PC-3 (cell line): ENCODE data around the gene BRD3. TPM values are rescaled to one million over a fixed set of nuclear protein-coding genes. Genes with fewer than 3 reads are reported as not detected.

Experiments
- ATAC-seq: fragments of 200-7000 bp; cut with Tn5 transposase; 2 replicates; pipeline ENCODE4 v1.9.1; 2020; ENCODE audit warnings: mild to moderate bottlenecking, moderate library complexity
- BruUV-seq: library from RNA; stranded (reverse); fragments of 400-500 nt; replicated peaks from 2 replicates; lab custom pipeline; 2021; lab: Mats Ljungman, UMichigan
- CTCF ChIA-PET: fragments of 300-600 bp; sonication (Branson Sonifier 250); formaldehyde crosslinking; loops from one replicate; lab custom pipeline; 2022; ENCODE audit warnings: antibody characterized with exemption; lab: Charles Lee
- POLR2A ChIA-PET: fragments of 300-600 bp; sonication (Branson Sonifier 250); formaldehyde crosslinking; loops from one replicate; lab custom pipeline; 2022; ENCODE audit warnings: antibody characterized with exemption; ENCODE audit not compliant: unreplicated experiment; lab: Charles Lee
- DNase-seq: peaks from one replicate; pipeline ENCODE4 v3.0.0-alpha.2; 2015
- H2AFZ ChIP-seq: fragments of 300-600 bp; sonication (generic); 2 replicates; pipeline ENCODE4 v1.6.0; 2016; ENCODE audit warnings: antibody characterized with exemption, low read length
- H3F3A ChIP-seq: fragments of 300-600 bp; sonication (generic); one replicate; pipeline ENCODE4 v1.6.0; 2017; ENCODE audit warnings: antibody characterized with exemption, low read length, control low read depth, mild to moderate bottlenecking; ENCODE audit not compliant: unreplicated experiment
- H3K27ac ChIP-seq: fragments of 300-600 bp; sonication (generic); 2 replicates; pipeline ENCODE4 v1.5.1; 2016; ENCODE audit warnings: mild to moderate bottlenecking, low read length
- H3K27me3 ChIP-seq: fragments of 300-600 bp; sonication (generic); 2 replicates; pipeline ENCODE4 v1.6.1; 2016; ENCODE audit warnings: low read length, mixed read lengths
- H3K36me3 ChIP-seq: fragments of 300-600 bp; sonication (generic); 2 replicates; pipeline ENCODE4 v1.6.1; 2016; ENCODE audit warnings: low read depth, mixed run types, low read length, mixed read lengths
- H3K4me1 ChIP-seq: fragments of 300-600 bp; sonication (generic); 2 replicates; pipeline ENCODE4 v1.5.1; 2016; ENCODE audit warnings: low read length; ENCODE audit not compliant: insufficient read depth
- H3K4me2 ChIP-seq: fragments of 300-600 bp; sonication (generic); 2 replicates; pipeline ENCODE4 v1.6.0; 2016; ENCODE audit warnings: low read length
- H3K4me3 ChIP-seq: fragments of 300-600 bp; sonication (generic); 2 replicates; pipeline ENCODE4 v1.5.1; 2016; ENCODE audit warnings: mild to moderate bottlenecking, low read length, mixed read lengths
- H3K79me2 ChIP-seq: fragments of 300-600 bp; sonication (generic); 2 replicates; pipeline ENCODE4 v1.6.1; 2017; ENCODE audit warnings: low read length, mixed read lengths
- H3K9ac ChIP-seq: fragments of 300-600 bp; sonication (generic); 2 replicates; pipeline ENCODE4 v1.6.0; 2016; ENCODE audit warnings: mild to moderate bottlenecking, low read length
- H3K9me2 ChIP-seq: fragments of 300-600 bp; sonication (generic); replicated peaks from 2 replicates; pipeline ENCODE4 v1.6.1; 2016; ENCODE audit warnings: mixed run types, low read length, mixed read lengths
- H3K9me3 ChIP-seq: fragments of 300-600 bp; sonication (generic); 2 replicates; pipeline ENCODE4 v1.6.1; 2016; ENCODE audit warnings: low read length, mixed read lengths
- H4K20me1 ChIP-seq: fragments of 300-600 bp; sonication (generic); 2 replicates; pipeline ENCODE4 v1.6.1; 2016; ENCODE audit warnings: low read length, mixed read lengths
- CTCF ChIP-seq: fragments of 300-600 bp; sonication (generic); conservative IDR thresholded peaks from 2 replicates; pipeline ENCODE4 v1.5.1; 2017; ENCODE audit warnings: antibody characterized with exemption, low read depth, mild to moderate bottlenecking, low read length
- EZH2 ChIP-seq: fragments of 300-600 bp; sonication (generic); IDR thresholded peaks from one replicate; pipeline ENCODE4 v1.6.1; 2017; ENCODE audit warnings: antibody characterized with exemption, mild to moderate bottlenecking, low read length; ENCODE audit not compliant: unreplicated experiment
- EZH2phosphoT487 ChIP-seq: fragments of 300-600 bp; sonication (generic); IDR thresholded peaks from 2 replicates; pipeline ENCODE4 v1.6.1; 2018; ENCODE audit warnings: mild to moderate bottlenecking, antibody characterized with exemption, low read length, borderline replicate concordance
- intact Hi-C: fragments of 100-400 bp; cut with micrococcal nuclease; formaldehyde crosslinking; loops from 2 replicates; pipeline ENCODE4 v1.9.0; 2023
- total RNA-seq: library from RNA; depleted of rRNA; stranded (reverse); fragments of >200 nt; gene quantifications from 2 replicates; pipeline ENCODE4 v1.2.3, GENCODE V29; 2014

BRD3 gene
- total RNA-seq, 1 experiment from 2014 or later = 5.5 TPM

- Histone ChIP-seq H3K4me1 (no peaks in the 10 kb centered on the region), H3K9ac (no peak overlapping the region), H3K9me3 (no peaks in the 10 kb centered on the region), H3K36me3 (no peaks in the 10 kb centered on the region; the same call in 1 of the 2 replicates), H3K27me3 (no peaks in the 10 kb centered on the region), H3K4me3 (no peak overlapping the region), H3K27ac (no peak overlapping the region), H3F3A (no peaks in the 10 kb centered on the region), H3K79me2 (no peaks in the 10 kb centered on the region), H3K9me2 (no peaks in the 10 kb centered on the region), H4K20me1 (no peaks in the 10 kb centered on the region), H2AFZ (no peak overlapping the region), H3K4me2 (no peak overlapping the region)
- DNase-seq = no peak
- intact Hi-C loops = no loop called here
- POLR2A ChIA-PET = no interaction called here
- ATAC-seq = no peak
- CTCF ChIA-PET = no interaction called here
- no peak for TF ChIP-seq EZH2
- TF ChIP-seq CTCF = no peak
- no peak for TF ChIP-seq EZH2phosphoT487
- no TSS peak for BruUV-seq
Observed at GRCh38 chr9:134036130-134036529, 31.7 kb downstream of the BRD3 start.

- H3K4me2 ChIP-seq = no peak overlapping the region
Observed at GRCh38 chr9:134035041-134036039, 32.5 kb downstream of the BRD3 start.

More at GRCh38 chr9:134035041-134036039, 32.5 kb downstream of the BRD3 start:
- no peaks in the 10 kb centered on the region; the same call in 1 of the 2 replicates for H3K36me3 ChIP-seq
- no peaks in the 10 kb centered on the region for H3F3A ChIP-seq
- ATAC-seq = no peak
- intact Hi-C loops = no loop called here
- H3K9me2 ChIP-seq = no peaks in the 10 kb centered on the region
- CTCF ChIA-PET = no interaction called here
- no peak overlapping the region for H3K27ac ChIP-seq
- BruUV-seq = no TSS peak
- H3K4me1 ChIP-seq = no peaks in the 10 kb centered on the region
- H3K79me2 ChIP-seq = no peaks in the 10 kb centered on the region
- H4K20me1 ChIP-seq = no peaks in the 10 kb centered on the region
- no peak for TF ChIP-seq EZH2phosphoT487
- no peak for TF ChIP-seq EZH2
- no peak for TF ChIP-seq CTCF
- H3K9ac ChIP-seq = no peak overlapping the region
- H3K9me3 ChIP-seq = no peaks in the 10 kb centered on the region
- DNase-seq = no peak
- no peak overlapping the region for H2AFZ ChIP-seq
- H3K27me3 ChIP-seq = no peaks in the 10 kb centered on the region
- POLR2A ChIA-PET = no interaction called here
- H3K4me3 ChIP-seq = no peak overlapping the region
